Stimulated activated CD4-positive, alpha-beta T cell treated with anti-CD3 and anti-CD28 coated beads, TNF-alpha, amount 100 ng/mL, for 24 hours (primary cell): ENCODE data around the gene CCNF.
A peak's percentile ranks its signal among the peaks of the same experiment; 100 is the strongest.
"Not testable (repeated sequence)": the region's sequence is repeated elsewhere in the genome, so short reads cannot be mapped to it uniquely, and the experiment has no call there.

Experiments
- DNase-seq, 3 experiments: peaks; one replicate each; pipeline ENCODE4 v3.0.0-alpha.2; 2020; ENCODE audit warnings: low read depth in 3 of 3

CCNF gene, protein sequence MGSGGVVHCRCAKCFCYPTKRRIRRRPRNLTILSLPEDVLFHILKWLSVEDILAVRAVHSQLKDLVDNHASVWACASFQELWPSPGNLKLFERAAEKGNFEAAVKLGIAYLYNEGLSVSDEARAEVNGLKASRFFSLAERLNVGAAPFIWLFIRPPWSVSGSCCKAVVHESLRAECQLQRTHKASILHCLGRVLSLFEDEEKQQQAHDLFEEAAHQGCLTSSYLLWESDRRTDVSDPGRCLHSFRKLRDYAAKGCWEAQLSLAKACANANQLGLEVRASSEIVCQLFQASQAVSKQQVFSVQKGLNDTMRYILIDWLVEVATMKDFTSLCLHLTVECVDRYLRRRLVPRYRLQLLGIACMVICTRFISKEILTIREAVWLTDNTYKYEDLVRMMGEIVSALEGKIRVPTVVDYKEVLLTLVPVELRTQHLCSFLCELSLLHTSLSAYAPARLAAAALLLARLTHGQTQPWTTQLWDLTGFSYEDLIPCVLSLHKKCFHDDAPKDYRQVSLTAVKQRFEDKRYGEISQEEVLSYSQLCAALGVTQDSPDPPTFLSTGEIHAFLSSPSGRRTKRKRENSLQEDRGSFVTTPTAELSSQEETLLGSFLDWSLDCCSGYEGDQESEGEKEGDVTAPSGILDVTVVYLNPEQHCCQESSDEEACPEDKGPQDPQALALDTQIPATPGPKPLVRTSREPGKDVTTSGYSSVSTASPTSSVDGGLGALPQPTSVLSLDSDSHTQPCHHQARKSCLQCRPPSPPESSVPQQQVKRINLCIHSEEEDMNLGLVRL

DNA sequence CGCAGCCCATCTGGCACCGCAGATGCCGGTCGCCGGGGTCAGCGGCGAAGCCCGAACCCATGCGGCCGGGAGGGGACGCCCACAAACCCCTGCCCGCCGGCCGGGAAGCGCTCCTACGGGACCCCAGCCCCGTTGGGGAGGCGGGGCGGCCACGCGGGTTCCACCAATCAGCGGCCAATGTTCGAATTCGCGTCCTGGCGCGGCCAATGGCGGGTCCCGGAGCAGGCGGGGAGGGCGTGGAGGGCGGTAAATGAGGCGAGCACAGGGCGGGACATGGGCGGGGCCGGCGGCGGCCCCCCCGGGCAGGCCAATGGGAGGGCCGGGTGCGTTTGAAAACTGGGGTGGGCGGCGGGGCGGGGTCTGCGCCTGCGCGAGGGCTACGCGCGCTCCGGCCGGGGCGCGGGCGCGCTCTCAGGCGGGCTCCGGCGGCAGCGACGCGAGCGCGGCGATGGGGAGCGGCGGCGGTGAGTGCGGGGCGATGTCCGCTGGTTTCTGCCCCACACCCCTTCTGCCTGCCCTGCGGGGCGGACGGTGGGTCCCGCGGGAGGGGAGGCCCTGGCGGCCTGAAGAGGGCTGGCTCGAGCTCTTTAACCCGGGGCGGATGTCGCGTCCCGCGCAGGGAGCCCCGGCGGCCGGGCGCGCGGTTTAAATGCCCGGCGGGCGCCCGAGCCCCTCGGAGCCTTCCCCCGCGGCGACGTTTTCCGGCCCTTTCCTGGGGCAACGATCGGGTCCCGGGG lies at the start of gene CCNF:
CCNF (plus strand) TSS at position 414 of the 737 bp plus-strand sequence; CDS start at position 449, 35 bp downstream.
- peak; percentile 96 to 98 (median 97) for DNase-seq

DNA sequence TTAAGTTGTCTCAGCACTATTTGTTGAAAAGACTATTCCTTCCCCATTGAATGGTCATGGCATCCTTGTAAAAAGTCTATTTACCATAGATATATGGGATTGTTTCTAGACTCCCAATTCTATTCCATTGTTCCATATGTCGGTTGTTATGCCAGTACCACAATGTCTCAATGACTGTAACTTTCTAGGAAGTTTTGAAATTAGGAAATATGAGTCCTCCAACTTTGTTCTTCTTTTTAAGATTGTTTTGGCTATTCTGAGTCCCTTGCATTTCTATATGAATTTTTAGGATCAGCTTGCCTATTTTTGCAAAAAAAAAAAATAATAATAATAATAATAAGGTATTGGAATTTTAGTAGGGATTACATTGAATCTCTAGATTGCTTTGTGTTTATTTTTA lies 45.7 kb upstream of the CCNF start:
- no peak for DNase-seq

- DNase-seq: no peak
These were observed 44.8 kb upstream of the CCNF start for GRCh38 chr16:2384426-2384825.

GRCh38 chr16:2385190-2385836 lies 43.9 kb upstream of the CCNF start:
- no peak for DNase-seq

GRCh38 chr16:2385982-2386381 lies 43.3 kb upstream of the CCNF start:
- not testable (repeated sequence) for DNase-seq

GRCh38 chr16:2386990-2387389 lies 42.3 kb upstream of the CCNF start:
- DNase-seq: no peak

- no peak for DNase-seq
These were observed 40.9 kb upstream of the CCNF start for GRCh38 chr16:2388139-2388874.

DNA sequence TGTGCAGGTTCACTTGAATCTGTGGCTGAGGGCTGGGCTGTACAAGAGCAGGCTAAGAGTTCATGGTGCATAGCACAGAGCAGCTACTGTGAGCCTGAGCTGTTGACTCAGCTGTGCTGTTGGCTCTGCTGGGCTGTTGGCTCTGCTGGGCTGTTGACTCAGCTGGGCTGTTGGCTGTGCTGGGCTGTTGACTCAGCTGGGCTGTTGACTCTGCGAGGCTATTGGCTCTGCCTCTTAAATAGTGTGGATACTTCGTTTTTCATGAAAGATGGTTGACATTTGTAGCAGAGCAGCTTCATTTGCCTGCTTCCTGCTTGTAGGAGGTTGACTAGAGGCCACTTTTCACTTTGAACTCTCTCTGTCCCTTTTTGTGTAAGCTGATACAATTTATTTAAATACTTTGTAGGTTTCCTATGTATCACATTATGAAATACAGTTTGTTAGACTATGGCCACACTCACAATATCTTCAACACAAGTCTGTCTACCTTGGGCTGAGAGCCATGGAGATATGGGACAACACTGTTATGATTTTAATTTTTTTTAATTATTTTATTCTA lies 40.3 kb upstream of the CCNF start:
- DNase-seq: no peak

DNA sequence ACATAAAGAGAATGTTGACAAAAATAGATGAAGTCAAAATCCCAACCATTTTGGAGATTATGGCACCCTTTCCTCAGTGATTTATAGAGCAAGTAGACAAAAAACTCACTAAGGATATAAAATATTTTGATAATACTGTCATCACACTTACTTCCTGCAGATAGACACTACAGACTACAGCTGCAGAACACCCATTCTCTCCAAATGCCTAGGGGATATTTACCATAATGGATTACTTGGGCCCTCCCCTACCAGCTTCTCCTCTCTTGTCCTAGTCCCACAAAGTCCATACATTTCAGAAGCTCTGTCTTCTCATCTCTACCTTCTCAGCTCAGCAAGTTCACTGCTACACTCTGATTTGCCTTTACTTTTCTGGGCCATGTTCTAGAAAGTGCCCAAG lies 37.2 kb upstream of the CCNF start:
- DNase-seq: no peak

- DNase-seq: no peak
These were observed 30.7 kb upstream of the CCNF start for GRCh38 chr16:2398520-2398919.

- no peak for DNase-seq
These were observed 25.1 kb upstream of the CCNF start for GRCh38 chr16:2404099-2404498.

DNA sequence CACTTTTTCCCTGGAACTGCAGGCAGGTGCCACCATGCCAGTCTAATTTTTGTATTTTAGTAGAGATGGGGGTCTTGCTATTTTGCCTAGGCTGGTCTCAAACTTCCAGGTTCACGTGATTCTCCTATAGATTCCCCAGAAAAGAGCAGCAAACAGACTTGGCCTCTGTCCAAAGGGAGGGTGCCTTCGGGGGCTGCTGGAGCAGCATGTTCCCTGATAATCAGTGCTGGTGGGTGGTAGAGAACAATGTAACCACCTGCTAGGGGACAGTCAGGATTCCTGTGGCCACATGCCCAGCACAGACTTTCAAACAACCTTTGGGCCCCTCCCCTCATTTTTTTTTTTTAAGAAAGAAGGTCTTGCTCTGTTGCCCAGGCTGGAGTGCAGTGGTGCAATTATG lies 14.2 kb upstream of the CCNF start:
- DNase-seq: no peak

DNA sequence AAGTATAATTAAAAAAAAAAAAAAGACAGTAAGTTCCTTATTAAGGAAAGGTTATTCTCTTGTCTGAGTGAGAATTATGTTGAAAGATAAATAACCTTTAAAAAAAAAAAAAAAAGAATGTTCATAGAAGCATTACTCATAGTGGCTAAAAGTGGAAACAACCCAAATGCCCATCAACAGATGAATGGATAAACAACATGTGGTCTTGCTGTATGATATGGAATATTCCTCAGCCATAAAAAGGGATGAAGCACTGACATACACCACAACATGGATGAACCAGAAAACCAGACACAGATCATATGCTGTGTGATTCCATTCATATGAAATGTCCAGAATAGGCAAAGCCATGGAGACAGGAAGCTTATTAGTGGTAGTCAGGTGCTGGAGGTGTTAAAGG lies 9.2 kb upstream of the CCNF start:
- DNase-seq: no peak

DNA sequence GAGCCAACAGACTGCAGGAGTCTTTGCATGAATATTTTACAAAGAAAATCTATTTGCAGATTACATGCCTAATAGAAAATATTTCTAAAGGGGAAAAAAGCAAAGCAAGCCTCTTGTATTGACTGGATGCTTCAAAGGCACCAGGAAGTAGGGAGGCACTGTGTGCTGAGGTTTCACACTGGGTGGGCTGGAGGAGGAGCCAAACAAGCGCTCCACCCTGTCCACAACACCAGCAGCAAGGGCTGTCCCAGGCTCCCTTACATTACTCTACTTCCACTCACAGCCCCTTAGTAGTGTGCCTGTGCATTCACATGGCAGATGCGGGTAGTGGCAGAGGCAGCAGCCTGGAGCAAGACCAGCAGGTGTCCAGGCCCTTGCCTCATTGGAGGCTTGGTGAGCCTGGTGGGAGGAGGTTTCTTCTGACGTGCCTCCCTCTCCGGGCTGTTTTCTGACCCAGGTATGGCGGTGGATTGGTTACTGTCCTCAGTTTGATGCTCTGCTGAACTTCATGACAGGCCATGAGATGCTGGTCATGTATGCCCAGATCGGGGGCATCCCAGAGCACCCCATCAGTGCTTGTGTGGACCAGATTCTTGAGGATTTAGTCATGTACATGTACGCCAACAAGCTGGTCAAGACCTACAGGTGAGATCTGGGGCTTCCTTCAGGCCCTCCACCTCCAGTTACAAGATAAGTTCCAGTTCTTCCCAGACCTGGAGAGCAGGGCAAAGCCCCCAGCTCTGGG lies 7.0 kb upstream of the CCNF start:
- DNase-seq: no peak

- no peak for DNase-seq
These were observed 4.9 kb upstream of the CCNF start for GRCh38 chr16:2424061-2425007.

GRCh38 chr16:2425008-2425518 lies 4.2 kb upstream of the CCNF start:
- no peak for DNase-seq

DNA sequence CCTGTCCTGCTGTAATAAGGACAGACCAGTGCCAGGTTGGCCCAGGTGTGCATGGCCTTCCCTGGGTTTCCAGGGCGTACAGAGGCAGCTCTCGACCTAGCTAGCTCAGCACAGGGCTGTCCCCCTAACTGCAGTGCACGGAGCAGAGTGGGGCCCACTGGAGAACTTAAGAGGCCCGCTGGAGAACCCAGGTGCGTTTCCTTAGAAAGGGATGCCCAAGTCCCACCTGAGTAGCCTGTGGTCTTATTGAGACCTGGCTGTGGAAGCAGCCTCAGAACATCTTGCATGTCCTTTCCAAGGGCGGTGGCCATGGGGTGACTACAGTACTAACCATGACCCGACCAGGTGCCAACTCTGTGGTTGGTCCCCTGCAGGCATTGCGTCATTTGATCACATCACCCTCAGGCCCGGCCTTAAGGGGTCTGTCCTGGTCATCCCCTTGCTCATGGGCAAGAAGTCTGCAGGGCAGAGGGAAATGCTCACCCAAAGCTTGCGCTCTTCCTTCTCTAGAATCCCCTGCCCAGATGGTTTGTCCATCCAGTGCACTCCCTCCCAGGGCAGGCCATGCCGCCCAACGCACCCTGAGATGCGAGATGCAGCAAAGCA lies 3.3 kb upstream of the CCNF start:
- DNase-seq: no peak

DNA sequence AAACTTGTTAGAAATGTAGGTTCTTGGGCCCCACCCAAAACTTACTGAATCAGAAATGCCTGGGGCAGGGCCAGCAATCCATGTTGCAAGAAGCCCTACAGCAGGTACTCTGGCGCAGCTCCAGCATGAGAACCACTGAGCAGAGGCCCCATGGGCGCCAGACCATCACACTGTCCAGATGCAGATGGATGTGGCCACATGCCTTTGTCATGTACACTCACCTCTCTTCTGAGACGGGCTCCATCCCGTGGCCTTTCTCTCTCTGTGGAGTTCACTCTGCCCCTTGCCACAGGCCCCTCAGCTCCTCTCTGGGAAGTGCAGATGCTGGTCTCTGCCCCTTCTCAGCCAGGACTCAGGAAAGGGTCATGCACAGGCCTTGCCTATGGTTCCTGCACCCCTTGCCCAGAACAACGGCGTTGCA lies 2.3 kb upstream of the CCNF start:
- no peak for DNase-seq
